GM21423 (cell line): ENCODE data around the gene NR2C1.
"Not testable (repeated sequence)": the region's sequence is repeated elsewhere in the genome, so short reads cannot be mapped to it uniquely, and the experiment has no call there.

Experiments used
- ATAC-seq: cut with Tn5 transposase; IDR thresholded peaks from one replicate; pipeline ENCODE4 v1.9.1; 2021; ENCODE audit warnings: mild to moderate bottlenecking, moderate library complexity; ENCODE audit not compliant: unreplicated experiment

Gene NR2C1

DNA sequence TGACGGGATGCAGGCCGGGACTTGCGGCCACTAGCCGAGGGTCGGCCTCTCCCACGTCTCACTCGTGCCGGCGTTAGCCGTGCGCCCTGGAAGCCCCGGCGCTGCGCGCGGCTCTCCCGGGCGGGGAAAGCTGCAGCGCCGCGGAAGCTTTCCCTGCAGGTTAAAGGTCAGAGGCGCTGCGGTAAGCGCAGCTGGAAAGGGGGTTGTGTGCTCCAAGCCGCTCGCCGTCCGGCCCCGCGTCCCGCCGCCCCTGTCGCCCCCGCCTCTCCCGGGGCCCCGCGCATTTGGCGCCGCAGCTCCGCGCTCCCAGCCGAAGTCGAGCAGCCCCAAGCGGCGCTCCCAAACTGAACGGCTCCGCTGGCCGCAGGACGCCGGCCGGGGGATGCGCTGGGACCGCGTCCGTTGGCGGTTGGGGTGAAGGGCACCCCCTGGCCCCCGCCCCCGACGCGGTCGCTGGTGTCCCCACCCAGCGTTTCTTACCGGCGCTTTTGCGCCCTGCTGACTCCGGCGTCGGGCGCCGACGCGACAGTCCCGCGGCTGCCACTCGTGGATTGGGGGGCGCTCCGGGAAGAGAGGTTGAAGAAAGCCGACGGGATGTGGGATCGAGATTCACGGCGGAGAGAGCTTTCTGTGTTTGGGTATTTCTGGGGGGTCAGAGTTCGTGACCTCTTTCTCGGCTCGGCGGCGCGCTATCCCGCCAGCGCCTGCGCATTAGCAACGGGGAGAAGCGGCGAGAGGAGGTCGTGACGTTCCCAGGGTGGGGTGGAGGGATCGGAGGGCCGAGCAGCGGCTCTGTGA lies at the start of gene NR2C1:
Gene NR2C1 (minus strand): TSS at position 719 of the 798 bp plus-strand sequence. CDS start 6,234 bp downstream, outside the sequence.
- peak; percentile 92 for ATAC-seq

DNA sequence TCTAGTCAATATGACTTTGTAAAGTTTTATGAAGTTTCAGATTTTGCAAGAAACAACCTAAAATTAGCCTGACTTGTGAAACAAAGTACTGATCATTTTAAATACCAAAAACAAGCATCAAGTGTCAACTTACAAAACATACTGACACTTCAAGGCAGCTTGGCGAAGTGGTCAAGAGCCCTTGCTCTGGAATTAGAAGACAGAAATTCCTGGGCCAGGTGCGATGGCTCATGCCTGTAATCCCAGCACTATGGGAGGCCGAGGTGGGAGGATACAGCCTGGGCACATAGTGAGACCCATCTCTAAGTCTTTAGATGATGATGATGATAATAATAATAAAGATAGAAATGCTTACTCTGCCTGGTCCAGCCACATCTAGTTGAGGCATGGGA lies 45.4 kb upstream of the NR2C1 start:
- no peak for ATAC-seq

DNA sequence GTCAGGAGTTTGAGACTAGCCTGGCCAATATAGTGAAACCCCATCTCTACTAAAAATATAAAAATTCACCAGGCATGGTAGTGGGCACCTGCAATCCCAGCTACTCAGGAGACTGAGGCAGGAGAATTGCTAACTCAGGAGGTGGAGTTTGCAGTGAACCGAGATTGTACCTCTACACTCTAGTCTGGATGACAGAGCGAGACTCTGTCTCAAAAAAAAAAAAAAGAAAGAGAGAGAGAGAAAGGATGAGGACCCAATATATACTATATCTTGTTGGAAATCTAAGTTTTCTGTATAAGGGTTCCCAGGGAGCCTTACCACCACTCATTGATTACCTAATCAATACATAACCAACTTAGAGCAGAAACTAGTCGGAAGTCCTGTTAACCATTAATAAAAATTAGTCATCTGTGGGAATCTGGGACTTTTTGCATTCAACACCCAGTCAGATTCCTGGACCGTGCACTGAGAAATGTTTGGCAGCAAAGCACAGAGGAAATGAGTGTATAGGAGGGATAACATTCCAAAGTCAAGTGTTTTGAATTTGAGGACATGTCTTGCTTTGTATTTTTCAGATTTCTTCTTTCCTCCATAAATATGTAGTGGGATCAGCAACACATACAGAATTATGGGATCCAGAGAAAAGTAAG lies 44.8 kb upstream of the NR2C1 start:
- ATAC-seq: no peak

DNA sequence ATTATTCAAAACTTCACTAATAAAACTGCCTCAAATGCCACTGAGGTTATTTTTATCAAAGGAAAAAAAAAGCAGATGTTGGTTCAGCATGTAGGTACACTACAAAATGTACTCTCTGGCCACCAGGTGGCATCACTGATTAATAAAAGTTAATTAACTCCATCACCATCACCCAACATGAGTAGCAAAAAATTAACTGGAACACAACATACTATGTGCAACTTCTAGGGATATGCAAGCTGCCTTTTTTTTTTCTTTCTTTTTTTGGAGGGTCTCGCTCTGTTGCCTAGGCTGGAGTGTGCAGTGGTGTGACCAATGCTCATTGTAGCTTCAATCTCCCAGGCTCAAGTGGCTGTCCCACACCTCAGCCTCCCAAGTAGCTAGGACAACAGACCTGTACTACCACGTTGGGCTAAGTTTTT lies 43.8 kb upstream of the NR2C1 start:
- peak; percentile 72 for ATAC-seq

DNA sequence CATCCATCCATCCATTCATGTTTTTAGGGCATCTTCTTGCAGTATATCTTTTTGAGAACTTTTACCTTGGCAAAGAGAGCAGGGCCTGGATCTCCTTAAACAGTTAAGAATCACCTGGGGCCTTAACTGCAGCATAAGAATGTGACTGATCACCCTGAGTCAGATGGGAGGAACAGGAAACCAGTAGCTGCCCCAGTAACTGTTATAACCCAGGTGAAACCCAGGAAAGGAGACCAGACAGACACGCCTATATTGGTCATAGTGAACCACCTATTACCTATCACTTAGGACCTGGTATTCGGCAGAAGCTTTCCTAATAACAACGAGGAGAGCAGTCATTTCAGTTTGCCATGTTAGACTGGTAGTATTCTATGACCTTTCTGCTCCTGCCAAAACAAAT lies 43.4 kb upstream of the NR2C1 start:
- peak; percentile 49 for ATAC-seq

DNA sequence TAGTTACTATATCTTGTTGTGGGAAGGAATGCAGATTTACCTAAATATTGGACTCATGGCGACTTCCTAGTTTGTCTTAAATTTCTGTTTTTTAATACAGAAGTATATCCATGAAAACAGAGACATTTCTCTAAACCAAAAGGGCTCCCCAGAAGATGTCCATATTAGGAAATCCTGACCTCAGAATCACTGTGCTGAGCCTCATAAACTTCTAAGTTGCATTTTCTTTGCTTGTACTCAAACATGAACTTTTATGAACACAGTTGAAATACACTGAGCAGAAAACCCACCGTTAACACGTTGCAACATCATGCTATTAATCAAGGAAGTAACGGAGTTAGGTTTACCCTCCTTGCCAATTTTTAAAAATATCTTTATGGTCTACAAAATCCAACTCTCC lies 42.9 kb upstream of the NR2C1 start:
- no peak for ATAC-seq

DNA sequence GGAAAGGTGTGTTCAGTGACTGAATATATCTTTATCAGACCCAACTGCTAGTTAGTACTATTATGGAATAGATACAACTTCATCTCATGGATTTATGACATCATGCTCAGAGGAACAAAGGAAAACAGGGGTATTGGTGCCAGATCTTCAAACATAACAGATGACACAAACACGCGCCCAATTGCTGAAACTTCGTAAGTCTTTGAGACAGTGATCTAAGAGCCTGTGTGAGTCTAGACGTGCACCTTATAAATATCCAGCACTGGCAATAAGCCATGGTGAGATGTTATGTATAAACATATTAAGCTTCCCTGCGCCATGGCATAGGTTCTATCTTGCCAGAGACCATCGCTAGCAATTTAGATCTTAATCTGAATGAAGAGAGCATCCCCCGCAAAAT lies 42.2 kb upstream of the NR2C1 start:
- ATAC-seq: no peak

DNA sequence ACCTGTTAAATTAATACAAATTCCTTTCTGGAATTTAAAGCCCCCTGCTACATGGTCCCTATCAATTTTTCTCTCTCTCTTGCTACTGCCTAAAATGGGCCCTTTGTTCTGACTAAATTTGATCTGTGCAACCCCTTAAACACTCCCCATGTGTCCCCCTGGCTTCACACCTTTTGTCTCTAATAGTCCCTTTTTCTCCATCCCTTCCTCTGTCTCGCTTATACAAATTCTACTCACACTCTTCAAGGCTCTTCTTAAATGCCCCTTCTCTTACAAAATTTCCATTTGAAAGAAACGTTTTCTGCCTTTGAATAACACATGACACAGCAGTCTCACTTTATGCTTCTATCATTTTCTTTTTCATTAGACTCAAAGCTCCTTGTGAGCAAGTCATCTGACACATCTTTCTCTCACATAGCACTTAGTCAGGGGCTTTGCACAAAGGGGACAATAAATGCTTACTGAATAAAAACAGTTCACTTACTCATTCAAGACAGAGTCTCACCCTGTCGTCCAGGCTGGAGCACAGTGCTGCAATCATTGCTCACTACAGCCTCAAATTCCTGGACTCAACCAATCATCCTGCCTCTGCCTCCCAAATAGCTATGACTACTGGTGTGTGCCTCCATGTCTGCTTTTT lies 41.5 kb upstream of the NR2C1 start:
- ATAC-seq: no peak

DNA sequence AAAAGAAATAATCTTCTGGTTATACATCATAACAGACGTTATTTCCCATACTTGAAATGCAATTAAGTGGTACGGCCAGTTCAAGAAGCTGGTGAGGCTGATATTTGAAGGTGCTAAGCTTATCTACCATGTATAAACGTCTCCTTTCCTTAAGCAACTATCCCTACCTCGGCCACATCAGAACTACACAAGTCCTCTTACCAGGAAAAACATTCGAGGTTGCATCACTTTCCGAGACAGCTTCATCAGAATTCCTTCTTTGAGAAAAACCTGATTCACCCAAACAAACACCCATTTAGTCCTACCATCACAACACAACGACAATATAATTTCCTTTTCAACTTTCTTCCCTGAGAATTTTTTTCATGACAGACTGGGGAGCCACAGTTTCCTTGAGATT lies 33.9 kb upstream of the NR2C1 start:
- ATAC-seq: no peak

DNA sequence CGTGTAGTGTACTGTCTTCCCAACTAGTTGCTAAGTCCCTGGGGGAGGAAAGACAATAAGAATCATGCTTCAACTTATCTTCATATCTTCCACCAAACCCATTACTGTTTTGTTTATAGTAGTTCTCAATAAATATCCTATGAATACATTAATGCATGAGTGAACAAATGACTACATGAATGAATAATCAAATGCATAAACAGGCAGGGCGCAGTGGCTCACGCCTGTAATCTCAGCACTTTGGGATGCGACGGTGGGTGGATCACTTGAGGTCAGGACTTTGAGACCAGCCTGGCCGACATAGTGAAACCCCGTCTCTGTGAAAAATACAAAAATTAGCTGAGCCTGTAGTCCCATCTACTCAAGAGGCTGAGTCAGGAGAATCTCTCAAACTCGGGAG lies 32.1 kb upstream of the NR2C1 start:
- no peak for ATAC-seq

DNA sequence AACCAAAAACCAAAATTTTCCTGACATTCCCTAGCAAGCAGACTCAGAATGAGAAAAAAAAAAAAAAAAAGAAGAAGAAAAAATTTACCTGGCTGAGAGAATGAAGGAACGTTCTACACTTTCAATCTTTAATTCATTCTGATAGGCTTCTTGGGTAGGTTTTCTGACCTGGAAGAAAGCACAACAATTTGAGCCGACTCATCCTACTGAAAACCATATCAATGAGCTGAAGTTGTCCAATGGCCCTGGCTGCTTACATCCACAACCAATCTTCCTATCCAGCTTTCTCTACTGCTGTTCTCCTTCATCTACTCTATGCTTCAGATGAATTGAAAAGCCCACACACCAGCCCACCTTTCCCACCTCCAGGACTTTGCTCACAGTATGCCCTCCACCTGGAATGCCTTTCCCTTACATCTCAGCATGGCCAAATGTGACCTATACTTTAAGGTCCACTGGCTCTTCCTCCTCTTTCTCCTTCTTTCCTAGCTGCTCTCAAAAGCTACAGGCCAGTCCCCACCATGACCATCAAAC lies 31.6 kb upstream of the NR2C1 start:
- ATAC-seq: no peak

DNA sequence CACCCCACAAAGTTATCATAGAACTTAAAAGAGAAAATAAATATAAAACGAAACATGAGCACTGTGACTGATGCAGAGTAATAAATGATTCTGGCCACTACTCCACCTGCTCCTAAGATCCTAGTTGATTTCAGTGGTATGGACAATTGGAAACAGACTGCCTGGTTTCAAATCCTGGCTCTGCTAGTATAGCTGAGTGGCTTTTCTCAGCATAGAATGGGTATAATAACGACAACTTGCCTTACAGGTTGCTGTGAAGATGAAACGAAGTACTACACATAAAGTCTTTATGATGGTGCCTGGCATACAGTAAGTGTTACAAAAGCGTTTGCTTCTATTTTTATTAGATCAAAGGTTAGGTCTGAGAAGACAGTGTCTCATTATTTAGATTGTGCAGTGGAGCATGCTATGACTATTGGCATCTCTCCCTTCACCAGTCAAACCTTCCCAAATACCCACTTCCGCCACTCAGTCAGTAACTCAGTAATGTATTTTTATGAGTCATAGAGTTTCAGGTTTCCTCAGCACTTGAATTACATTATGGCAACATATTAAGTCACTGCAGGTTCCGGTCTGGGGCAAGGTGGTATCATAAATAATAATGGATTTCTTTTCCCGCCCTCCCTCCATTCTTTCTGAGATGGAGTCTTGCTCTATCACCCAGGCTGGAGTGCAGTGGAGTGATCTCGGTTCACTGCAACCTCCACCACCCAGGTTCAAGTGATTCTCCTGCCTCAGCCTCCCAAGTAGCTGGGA lies 29.7 kb upstream of the NR2C1 start:
- ATAC-seq: peak; percentile 98

DNA sequence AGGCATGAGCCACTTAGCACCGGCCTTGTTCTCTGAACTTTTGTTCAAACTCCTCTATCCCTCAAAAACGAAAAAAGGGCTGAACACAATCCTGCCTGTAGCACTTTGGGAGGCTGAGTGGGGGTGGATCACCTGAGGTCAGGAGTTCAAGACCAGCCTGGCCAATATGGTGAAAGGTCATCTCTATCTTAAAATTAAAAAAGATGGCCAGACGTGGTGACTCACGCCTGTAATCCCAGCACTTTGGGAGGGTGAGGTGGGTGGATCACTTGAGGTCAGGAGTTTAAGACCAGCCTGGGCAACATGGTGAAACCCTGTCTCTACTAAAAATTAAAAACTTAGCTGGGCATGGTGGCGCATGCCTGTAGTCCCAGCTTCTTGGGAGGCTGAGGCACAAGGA lies 28.5 kb upstream of the NR2C1 start:
- ATAC-seq: not testable (repeated sequence)

DNA sequence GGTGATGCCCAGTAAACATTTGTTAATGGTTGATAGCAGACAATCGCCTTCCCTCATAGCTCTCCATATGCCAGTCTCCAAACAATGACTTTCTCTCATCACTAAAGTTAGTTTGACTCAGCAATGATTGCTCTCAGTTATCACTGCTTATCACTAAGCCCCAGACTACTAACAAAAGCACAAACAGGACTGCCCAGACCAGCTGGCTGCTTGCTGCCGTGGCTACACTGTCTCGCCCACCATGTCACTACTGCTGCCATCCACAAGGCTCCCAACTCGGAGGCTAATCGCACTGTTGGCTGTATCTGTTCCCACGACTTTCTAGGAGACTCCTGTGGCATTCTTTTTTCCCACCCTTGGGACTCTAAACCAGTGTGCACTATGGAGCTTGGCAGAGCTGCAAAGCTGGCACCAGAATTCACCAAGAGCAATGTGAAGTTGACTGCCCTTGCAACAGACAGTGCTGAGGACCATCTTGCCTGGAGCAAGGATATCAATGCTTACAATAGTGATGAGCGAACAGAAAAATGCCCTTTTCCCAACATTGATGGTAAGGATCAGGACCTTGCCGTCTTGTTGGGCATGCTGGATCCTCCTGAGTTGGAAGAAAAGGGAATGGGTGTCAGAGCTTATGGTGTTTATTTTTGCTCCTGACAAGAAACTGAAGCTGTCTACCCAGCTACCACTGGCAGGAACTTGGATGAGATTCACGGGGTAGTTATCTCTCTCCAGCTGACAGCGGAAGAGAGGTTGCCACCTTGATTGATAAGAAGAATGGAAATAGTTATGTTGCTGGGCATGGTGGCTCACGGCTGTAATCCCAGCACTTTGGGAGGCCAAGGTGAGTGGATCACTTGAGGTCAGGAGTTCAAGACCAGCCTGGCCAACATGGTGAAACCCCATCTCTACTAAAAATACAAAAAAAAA lies 27.1 kb upstream of the NR2C1 start:
- no peak for ATAC-seq

DNA sequence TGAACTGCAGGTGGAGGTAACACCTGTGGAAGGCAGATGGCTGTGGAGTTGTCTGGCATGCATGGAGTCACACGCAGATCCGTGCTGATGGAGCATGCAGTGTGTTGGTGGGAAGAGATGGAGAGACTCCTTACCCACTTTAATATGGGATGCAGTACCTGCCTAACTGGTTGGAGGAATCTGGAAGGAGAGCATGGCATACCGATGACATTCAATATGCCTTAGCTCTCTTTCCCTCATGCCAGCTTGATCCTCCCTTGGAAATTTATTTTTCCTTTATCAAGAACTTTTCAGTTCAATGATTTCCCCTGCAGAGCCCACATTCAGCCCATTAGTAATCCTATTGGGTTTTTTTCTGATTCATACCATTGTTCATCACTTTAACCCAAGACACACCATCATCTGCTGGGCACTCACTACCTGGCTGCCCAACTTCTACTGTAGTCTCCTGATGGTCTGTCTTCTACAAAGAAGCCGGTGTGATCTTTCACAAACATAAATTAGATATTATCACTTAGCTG lies 25.9 kb upstream of the NR2C1 start:
- no peak for ATAC-seq

DNA sequence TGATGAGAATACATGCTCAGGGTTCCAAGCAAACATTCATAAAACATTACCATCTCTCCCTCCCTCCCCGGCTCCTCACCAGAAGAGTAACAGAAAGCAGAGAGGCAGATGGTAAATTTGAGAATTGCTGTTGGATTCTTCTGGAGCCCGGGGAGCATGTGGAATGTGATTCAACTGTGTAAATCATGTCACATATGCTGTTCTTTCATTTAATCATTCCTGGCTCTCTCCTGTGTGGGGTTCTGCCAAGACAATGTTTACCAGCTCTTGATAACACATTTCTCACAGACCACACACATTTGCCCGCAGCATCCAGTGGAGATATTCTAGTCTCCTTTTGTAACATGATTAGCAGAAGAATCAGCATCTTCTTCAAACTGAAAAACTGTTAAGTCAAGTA lies 23.4 kb upstream of the NR2C1 start:
- ATAC-seq: no peak

DNA sequence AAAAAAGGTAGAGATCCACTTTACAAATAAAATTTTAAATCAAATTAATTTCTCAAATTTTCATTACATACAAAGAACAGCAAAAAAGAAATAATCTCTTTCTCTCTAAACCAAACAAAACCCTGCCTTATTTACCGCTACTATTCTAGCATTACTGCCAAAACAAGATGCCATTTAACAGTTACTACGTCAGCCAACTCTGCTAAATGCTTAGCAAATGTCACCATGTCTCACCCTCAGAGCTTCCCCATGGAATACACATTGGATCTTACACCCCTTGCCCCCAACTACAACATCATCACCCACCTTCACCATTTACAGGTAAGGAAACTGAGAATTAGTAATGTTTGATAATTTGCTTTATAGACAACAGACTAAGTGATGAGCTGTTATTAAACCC lies 23.0 kb upstream of the NR2C1 start:
- no peak for ATAC-seq

DNA sequence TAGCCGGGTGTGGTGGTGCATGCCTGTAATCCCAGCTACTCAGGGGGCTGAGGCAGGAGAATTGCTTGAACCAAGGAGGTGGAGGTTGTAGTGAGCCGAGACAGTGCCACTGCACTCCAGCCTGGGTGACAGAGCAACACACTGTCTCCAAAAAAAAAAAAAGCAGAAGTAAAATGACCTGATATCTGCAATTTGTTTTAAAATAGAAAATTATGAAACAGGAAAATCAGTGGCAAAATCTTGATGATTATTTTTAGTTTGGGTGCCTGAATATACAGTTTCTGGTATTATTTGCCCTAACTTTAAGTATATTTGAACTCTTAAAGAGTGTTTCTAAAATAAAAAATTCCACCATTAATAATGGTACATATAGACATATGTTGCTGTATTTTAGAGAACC lies 22.4 kb upstream of the NR2C1 start:
- not testable (repeated sequence) for ATAC-seq

DNA sequence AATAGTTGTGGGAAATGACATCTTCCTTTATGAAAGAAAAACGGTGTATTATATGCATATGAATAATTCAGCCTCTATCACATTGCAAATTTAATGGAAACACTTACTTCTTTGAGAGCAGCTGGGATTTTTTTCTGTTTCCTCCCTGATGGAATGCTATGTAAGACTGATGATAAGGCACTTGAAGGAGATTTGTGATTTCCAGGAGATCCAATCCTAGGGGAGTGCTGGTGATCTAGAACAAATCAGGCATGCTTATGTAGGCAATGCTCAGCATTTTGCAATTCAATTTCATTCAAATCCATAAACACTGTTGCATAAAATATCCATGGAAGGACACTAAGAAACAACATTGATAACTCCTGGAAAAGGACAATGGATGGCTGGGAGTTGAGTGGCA lies 16.0 kb upstream of the NR2C1 start:
- ATAC-seq: no peak

DNA sequence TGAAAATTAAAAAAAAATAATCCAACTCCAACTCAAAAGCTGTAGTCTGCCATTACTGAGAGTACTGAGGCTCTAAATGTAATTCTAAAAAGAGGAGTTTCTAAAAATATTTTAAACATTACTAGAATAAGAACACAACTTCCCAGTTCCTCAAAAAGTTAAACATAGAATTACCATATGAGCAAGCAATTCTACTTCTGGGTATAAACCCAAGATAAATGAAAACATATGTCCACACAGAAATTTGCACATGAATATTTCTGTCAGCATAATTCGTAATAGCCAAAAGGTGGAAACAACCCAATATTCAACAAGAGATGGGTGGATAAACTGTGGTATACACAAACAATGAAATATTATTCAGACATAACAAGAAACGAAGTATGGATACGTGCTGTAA lies 15.0 kb upstream of the NR2C1 start:
- peak; percentile 66 for ATAC-seq
